Measurements from ENCODE around the gene CYP19A1.
"Not testable (repeated sequence)": the region's sequence is repeated elsewhere in the genome, so short reads cannot be mapped to it uniquely, and the experiment has no call there.

CYP19A1 gene

DNA sequence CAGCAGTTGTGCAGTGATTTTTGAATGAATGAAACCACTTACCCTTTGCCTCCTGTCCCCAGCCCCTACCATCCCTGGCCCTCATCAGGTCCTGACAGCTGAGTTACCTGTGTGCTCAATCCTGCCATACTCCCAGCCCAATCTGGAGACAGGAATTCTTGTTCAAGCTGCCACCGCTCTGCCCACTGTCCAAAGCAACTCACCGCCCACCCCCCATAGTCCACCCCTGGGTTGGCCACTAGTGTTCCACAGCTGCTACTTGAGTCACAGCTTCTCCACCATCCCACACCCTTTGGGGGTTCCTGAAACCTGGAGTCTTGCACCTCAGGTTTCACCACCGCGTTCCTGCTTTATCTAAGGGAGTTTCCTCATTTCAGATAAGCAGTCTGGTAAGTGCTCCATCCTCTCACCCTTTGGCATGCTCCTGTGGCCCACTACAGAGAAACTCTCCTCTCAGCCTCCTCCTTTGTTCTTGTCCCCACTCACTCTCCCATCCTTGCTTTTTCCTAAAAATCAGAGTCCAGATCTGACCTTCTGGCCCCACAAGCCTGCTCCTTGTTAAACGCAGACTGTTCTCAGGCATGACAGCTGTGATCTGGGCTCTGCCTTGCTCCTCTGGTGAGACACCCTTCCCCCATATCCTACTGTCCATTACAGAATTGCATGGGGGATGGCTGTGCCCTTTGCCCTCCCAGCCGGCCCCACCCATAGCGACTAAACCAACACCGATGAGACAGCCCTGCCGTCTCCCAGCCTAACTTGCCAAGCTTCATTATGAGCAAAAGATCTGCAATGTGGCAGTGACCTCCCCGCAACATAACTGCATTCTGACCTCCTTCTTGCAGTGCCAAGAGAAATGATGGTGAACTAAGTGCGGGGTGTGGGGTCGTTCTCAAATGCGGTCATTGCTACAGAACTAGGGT is 50.0 kb downstream of the CYP19A1 start:
- DNase-seq, result no peak

DNA sequence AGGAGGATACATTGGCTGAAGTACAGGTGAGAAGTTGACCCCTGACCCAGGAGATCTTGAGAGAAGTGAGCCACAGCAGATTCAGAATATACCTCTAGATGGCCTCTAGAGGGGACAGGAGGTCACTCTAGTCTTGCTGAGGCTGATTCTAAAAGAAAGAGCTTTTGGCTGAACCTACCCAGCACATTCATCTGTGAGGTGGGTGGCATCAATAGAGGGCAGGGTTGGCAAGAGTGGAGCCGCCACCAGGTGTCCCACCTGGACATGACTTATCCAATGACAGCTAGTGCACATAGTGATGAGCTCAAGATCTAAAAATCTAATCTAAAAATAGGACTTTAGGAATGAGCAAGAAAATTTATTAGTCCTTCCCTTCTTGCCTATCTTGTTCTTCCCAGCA is 51.6 kb downstream of the CYP19A1 start:
- no peak for DNase-seq

DNA sequence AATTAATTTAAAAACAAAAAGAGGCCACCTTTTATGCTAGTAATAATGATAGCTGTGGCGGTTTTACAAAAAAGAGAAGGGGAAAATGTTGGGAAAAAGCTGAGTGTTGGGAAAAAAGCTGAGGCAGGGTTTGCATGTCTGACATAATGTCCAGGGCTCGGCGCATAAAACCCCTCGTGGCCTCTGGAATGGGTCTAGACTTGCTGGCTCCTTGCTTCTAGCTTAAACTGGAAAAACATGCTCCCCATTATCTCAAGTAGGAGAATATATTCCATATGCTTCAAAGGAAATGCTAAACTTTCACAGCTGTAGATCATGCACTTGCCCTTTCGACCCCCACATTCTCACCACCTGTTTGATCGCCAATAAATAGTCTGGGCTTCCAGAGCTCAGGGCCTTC is 53.0 kb downstream of the CYP19A1 start:
- no peak for DNase-seq

DNA sequence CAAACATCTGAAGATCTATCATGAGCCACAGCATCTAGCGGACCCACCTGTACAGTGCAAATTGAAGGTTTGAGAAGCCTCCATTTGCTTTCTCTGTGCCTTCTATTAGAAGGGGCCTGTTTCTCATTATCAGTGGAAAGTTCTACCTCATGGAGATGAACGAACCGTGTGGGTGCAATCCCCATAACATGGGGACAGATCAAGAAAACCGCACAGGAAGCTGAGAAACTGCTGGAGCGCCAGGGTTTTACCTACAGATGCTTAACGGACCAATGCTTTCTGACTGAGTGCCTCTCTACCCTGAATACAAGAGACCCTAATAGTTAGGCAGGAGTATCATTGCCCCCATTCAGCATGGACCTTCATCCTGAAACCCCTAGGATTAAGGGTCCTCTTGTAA is 53.5 kb downstream of the CYP19A1 start:
- DNase-seq, result no peak

DNA sequence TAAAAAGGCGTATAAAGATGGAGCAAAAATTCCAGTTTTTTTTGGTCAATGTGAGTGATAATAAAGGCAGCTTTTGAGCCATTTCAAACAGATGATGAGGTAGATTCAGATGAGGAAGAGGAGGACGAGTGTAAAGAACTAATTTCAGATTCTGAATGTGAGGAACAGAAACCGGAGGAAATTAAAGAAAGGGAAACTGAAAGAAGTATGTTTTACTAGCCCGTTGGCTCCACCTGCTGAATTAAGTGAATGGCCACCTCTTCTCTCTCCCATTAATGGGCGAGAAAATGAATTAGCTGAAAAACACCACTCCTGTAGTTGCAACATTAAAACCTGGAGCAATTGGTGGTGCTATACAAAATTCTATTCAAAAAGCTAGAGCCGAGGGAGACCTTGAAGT is 55.4 kb downstream of the CYP19A1 start:
- no peak for DNase-seq

DNA sequence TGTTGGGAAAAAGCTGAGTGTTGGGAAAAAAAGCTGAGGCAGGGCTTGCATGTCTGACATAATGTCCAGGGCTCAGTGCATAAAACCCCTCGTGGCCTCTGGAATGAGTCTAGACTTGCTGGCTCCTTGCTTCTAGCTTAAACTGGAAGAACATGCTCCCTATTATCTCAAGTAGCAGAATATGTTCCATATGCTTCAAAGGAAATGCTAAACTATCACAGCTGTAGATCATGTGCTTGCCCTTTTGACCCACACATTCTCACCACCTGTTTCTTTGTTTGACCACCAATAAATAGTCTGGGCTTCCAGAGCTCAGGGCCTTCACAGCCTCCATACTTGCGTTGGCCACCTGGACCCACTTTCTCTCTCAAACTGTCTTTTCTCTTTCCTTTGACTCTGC is 56.2 kb downstream of the CYP19A1 start:
- not testable (repeated sequence) for DNase-seq

DNA sequence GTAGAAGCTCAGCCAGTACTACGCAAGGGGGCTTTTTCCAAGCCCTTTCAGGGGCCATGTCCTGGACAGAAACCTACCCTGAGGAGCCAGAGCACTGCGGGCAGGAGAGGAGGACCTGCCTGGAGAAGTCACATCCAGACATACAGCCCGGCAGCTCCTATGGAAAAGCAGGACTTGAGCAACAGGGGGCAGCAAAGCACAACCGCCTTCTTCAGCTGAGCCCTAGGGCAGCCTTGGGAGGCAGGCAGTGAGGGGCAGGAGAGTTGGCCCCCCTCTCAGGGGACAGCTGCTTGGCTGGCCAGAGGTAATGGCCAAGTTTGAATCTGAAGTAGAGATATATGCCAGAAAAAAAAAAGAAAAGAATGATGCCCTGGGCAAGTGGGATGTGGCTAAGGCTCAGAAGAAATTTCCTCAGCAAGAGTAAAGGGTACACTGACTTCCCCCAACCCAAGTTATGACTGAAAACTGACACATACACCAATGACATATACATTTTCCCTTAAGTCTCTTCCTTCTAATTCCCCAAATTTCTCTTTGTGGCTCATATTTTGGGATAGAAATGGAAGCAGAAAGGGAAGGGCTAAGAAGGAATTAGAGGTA is 56.9 kb downstream of the CYP19A1 start:
- DNase-seq, result peak; percentile 49

DNA sequence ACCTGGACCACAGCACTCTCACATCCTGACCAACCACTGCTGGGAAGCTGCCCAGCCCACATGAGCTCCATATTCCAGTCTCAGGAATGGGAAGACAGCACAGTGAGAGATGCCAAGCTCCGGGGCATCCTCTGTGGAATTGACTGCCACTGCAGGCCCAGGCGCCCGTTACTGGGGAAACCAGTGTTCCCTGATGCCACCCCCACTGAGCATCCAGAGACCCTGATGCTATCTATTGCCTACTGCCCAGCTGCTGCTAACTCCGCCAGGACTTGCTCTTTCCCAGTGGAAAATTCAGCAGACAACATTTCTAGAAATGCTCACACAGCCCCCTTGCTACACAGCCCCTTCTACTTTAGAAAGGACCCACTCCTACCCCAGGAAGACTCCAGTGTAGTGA is 57.6 kb downstream of the CYP19A1 start:
- no peak for DNase-seq

DNA sequence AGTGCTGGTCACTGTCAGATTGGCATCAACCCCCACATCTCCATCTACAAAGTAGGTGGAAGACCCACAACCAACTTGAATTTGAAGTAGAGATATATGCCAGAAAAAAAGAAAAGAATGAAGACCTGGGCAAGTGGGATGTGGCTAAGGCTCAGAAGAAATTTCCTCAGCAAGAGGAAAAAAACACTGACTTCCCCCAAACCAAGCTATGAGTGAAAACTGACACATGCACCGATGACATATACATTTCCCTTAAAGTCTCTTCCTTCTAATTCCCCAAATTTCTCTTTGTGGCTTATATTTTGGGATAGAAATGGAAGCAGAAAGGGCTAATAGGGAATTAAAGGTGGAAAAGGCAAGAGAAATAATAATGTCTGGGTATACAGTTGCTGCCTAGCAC is 59.0 kb downstream of the CYP19A1 start:
- DNase-seq, result no peak

DNA sequence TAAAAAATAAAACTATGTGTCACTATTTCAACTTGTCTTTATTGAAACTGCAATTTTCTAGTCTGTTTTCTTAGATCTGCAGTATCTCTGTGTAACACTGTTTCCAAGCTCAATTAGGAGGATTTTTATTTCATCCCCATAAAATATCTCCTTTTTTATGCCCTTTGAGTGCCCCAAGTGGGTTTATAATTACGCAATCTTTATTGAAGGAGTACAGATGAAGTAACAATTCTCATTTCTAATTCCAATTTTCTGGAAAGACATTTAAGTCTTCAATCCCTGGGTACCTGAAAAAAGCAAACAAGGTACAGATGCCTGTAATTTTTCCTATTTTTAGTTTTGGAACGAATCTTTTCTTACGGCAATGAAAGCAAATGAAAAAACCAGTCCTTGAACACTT is 61.3 kb downstream of the CYP19A1 start:
- DNase-seq, result no peak

DNA sequence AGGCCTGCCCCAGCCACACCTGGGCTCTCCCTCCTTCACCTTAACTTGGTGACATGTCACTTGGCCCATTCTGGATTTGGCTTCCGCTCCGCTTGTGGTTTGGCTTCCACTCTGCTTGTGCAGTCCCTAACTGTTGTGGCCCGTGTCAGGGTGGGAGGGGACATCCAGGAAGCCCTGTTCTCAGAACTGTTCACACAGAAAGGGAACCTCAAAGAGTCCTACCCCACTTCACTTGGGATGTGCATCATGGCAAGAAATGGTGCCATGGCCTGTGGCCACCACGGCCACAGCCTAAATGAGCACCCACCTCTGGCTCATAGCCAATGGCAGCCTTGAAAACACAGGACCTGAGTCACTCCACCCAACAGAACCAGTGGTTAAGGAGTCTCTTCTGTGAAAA is 63.4 kb downstream of the CYP19A1 start:
- DNase-seq, result no peak

DNA sequence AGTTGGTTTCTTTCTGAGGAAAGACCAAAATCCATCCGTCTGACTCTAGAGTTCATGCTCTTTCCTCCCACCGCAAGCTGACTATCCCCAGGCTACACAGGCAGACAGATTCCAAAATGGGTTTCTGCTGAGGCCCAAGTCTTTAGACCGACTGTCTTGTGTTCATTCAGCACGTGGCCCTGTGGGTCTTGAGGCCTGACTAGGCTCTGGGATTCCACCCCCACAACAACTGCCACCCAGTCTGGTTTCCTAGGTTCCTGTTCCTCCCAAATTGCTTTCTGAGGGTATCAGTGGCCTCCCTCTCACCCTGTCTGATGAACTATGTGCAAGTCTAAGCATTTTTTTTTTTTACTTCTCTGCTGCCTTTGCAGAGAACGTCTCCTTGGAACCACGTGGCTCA is 67.7 kb downstream of the CYP19A1 start:
- DNase-seq, result no peak

DNA sequence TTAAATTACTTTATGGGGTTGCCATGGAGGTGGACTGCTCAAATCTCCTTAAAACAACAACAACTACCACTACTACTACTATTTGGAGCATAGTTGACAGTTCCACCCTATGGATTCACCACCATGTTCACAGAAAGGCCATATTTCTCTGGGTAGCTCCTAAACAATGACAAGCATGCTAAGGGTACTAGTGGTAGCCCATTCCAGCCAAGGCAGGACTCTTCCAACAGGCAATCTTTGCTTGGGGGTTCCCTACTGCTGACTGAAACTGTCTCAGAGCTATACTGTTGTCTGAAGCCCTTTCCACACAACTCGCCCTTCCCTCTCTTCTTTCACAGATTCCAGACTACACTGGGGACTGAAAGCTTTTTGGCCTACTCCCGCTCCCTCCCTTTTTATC is 68.9 kb downstream of the CYP19A1 start:
- no peak for DNase-seq

DNA sequence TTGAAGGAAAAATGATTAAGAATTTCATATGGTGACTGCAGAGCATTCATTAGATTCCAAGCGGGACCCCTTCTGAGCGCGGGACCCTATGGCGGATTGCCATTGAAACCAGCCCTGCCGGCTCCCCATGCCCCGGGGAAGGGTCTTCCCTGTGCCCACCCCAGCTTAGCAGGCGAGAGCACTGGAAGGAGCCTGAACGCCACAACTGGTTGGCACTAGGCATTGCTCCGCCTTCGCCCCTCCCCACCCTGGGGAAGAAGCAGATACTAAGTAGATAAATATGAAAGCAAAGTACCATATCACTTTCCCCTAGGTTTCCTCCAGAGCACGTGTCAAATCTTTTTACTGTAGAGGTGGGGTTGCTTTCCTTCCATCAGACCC is 70.7 kb downstream of the CYP19A1 start:
- DNase-seq, result no peak

DNA sequence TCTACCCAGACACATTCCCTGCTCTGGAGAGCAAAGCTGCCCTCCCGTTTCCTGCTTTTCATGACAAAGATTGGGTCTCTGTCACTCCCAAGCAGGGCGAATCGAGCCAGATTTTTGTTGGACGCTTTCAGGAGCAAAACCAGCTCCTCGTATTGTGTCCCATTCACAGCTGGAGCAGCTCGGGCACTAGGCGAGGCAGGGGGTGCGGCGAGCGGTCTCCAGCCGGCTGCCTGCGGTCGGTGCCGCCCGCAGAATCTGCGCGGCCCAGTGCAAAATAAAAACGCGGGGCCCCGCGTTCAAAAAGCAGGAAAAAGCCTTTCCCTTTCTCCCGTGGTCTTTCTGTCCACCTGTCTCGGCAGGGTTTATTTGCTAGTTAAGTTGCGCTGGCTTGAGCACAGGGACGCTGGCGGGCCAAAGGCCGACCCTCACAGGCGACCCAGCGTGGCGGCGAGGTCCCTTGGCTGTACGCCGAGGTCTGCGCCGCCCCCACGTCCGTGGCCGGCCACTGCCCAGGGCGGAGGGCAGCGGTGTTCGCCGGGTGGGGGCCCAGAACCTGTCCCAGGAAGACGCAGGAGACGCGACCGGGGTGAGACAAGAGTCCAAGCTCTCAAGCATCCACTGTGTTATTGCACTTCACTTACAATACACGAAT is 71.2 kb downstream of the CYP19A1 start:
- DNase-seq, result no peak

DNA sequence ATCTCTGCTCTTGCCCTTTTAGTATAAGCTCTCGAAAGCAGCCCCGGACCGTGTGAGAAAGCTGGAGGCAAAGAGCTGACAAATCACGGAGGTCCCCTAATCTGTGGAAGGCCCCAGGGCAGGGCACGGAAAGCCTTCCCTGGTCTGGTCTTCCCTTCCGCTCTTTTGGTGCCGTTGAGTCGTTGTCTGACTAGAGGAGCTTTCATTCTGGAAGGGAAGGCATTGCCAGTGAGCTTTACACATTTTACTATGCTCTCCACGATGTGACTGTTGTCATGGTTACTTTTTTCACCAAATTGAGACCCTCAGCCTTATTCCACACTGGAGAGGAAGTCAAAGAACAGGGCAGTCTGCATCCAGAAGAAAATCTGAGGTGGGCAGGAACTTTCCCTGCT is 71.7 kb downstream of the CYP19A1 start:
- no peak for DNase-seq

DNA sequence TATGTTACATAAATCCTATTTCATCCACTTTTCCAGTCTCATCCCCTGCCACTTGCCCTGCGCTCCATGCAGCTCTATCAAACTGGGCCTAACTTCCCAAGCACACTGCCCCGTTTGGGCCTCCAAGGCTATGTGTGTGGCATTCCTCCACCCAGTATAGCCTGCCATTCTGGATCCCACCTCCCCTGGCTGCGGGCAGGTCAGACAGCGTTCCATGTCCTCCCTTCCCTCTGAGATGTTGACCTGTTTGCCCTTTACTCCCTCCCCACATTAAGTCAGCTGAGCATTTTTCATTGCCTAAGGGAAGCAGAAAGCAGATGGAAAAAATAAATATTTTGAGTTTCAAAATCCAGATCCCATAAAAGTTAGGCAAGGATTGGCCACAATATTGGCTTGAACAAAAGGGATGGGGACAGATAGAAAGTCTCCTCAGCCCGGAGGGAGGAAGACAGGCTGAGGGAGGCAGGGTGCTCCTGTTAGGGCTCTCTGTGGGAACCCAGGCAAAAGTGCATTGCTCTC is 73.3 kb downstream of the CYP19A1 start:
- no peak for DNase-seq

DNA sequence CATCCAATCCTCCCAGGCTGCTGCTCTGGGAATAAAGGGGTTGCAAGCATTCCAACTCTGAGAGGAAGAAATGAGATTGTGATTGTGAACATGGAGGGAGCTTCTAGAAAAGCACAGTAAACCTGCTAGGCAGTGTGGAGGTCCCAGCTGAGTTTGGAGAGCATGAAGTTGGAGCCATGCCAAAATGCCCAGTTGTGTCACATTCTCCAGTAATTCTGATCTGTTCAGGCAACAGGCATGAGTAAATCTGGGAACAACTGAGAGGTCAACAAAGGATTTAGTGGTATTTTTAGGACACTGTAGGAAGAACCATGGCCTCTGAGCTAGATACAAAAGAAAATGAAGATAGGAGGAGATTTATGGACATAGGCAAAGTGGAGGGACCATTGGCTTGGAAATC is 74.7 kb downstream of the CYP19A1 start:
- DNase-seq, result no peak

DNA sequence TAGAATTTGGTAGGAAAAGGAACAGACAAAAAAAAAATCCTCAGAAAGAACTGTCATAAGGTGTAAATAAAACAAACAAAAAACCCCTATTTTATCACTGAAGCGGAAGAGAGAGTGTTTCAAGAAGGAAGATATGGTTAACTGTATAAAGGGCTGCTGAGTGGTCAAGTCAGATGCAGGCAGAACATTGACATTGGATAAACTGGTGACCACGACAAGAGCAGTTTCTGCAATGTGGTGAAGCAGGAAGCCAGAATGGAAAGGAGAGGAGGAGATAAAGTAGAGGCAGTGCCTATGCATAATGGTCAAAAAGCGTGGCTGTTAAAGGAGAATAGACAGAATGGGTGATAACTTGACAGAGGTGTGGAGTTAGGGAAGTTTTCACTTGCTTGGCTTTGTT is 75.3 kb downstream of the CYP19A1 start:
- no peak for DNase-seq

DNA sequence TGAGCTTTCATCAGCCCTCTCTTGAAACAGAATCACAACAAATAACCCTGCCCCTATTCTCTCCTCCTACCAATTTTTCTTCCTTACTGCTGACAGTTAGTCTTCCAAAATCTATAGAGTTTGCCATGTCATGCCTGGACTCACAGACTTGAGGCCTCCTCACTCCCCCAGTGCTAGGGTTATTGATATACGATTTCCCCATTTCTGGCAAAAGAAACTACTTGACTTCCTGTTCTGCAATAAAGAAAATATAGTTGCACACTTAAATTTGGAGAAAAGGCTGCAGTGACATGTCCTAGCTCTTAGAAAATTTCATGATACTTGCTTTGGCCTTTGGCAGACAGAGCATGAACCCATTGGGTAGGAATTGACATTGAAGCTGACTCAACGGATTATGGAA is 75.9 kb downstream of the CYP19A1 start:
- DNase-seq, result no peak

DNA sequence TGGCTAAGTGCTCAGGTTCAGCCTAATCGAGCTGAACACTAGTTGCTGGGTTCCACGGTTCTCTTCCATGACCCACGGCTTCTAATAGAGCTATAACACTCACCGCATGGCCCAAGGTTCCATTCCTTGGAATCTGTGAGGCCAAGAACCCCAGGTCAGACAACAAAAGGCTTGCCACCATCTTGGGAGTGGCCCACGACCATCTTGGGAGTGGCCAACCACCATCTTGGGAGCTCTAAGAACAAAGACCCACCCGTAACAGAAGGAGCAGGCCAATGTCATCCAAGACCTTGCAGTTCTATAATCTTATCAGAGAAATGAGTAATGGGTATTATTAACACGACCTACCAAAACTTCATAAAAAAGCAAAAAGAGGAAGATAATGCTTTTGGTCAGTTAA is 77.3 kb downstream of the CYP19A1 start:
- not testable (repeated sequence) for DNase-seq

DNA sequence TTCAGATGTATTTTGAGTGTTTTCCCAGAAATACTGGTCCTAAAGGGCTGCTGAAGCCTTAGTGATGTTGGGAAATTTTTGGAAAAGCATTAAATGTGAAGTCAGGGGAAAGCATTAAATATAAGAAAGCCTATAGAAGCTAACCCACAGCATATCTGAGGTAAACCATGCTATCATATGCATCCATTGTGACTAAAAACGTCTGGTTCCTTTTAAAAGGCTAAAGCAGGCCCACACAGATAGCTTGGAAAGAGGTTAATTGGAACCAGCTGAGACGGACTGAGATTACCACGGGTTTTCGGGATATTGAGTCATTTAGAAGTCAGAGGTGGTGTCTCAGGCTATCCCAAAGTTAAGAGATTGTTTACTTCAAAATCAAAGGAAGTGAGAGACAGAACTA is 78.2 kb downstream of the CYP19A1 start:
- DNase-seq, result peak; percentile 89

DNA sequence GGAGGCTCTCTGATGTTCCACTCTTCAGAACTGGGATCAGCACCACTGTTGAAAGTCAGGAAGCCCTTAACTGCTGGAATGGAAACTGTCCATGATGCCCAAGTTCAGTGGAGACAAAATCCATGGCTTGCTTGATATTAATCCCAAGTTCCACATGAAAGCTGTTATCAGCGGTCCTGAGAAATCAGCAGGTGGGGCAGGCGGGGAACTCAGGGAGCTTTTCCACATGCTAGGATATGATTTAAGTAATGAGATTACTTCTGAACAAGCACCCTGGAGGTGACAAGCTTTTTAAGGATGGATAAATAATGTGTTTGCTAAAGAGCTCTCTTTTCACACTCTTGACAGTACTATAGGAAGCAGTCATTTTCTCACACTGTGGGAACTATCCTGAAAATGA is 82.9 kb downstream of the CYP19A1 start:
- no peak for DNase-seq

DNA sequence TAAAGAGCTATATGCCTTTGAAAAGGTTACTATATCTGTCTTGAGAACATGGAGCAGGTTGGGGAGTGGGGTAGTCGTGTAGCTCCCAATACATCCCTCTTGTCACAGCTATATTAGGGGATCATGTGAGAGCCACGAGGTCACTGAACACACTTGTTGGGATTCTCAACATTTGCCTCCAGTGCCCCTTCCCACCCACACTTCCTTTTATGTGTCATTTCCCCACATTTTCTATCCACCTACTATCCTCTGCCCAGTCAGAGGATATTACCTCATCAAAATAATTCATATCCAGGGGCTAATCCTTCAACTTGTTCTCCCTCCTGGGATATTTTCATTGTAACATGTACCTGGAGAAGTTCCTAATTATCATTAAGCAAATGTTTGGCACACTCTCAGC is 85.0 kb downstream of the CYP19A1 start:
- DNase-seq, result no peak
